Breast epithelium (tissue), 3 donors: ENCODE measurements around the gene ATAD1.

ENCODE experiments used
- POLR2A ChIP-seq: fragments of 450-650 bp; IDR thresholded peaks from one replicate; pipeline ENCODE4 v1.6.1; 2016; ENCODE audit warnings: antibody characterized with exemption, mild to moderate bottlenecking, moderate library complexity
- TF ChIP-seq, protein P1 (sequence below), 3 donors: fragments of 450-650 bp; IDR thresholded peaks; one replicate each; pipeline ENCODE4 v1.5.1; 2016 to 2017; ENCODE audit warnings: antibody characterized with exemption in 3 of 3, mild to moderate bottlenecking in 3 of 3, moderate library complexity in 3 of 3

GRCh38 chr10:87703771-87704170 lies 114.3 kb downstream of the ATAD1 start:
- TF ChIP-seq, protein P1, sequence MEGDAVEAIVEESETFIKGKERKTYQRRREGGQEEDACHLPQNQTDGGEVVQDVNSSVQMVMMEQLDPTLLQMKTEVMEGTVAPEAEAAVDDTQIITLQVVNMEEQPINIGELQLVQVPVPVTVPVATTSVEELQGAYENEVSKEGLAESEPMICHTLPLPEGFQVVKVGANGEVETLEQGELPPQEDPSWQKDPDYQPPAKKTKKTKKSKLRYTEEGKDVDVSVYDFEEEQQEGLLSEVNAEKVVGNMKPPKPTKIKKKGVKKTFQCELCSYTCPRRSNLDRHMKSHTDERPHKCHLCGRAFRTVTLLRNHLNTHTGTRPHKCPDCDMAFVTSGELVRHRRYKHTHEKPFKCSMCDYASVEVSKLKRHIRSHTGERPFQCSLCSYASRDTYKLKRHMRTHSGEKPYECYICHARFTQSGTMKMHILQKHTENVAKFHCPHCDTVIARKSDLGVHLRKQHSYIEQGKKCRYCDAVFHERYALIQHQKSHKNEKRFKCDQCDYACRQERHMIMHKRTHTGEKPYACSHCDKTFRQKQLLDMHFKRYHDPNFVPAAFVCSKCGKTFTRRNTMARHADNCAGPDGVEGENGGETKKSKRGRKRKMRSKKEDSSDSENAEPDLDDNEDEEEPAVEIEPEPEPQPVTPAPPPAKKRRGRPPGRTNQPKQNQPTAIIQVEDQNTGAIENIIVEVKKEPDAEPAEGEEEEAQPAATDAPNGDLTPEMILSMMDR (IDR thresholded peaks at IDR 0.05), result no peak
- no peak for TF ChIP-seq POLR2A
